Ishikawa (cell line): Measurements from ENCODE around the gene COMTD1.
A peak's percentile ranks its signal among the peaks of the same experiment; 100 is the strongest.

ENCODE experiments used
- CEBPB ChIP-seq: IDR thresholded peaks from 2 replicates; pipeline ENCODE4 v1.6.1; 2012
- CREB1 ChIP-seq: IDR thresholded peaks from 2 replicates; pipeline ENCODE4 v1.6.1; 2012; ENCODE audit warnings: low read depth
- EGR1 ChIP-seq: IDR thresholded peaks from 2 replicates; pipeline ENCODE4 v1.6.1; 2012
- EP300 ChIP-seq: IDR thresholded peaks from 2 replicates; pipeline ENCODE4 v1.6.1; 2012; ENCODE audit warnings: borderline replicate concordance
- FOXM1 ChIP-seq: IDR thresholded peaks from 2 replicates; pipeline ENCODE4 v1.6.1; 2012; ENCODE audit warnings: low read depth, borderline replicate concordance
- MAX ChIP-seq: IDR thresholded peaks from 2 replicates; pipeline ENCODE4 v1.6.1; 2012
- NFIC ChIP-seq: IDR thresholded peaks from 2 replicates; pipeline ENCODE4 v1.6.1; 2012
- RAD21 ChIP-seq: IDR thresholded peaks from 2 replicates; pipeline ENCODE4 v1.6.1; 2012; ENCODE audit warnings: low read depth
- TAF1 ChIP-seq: IDR thresholded peaks from 2 replicates; pipeline ENCODE4 v1.6.1; 2012; ENCODE audit warnings: low read depth, mild to moderate bottlenecking
- TCF12 ChIP-seq: IDR thresholded peaks from 2 replicates; pipeline ENCODE4 v1.6.1; 2012; ENCODE audit warnings: low read depth
- TEAD4 ChIP-seq: IDR thresholded peaks from 2 replicates; pipeline ENCODE4 v1.6.1; 2012
- USF1 ChIP-seq: IDR thresholded peaks from 2 replicates; pipeline ENCODE4 v1.6.1; 2012
- YY1 ChIP-seq: IDR thresholded peaks from 2 replicates; pipeline ENCODE4 v1.6.1; 2012; ENCODE audit warnings: low read depth
- ZBTB7A ChIP-seq: IDR thresholded peaks from 2 replicates; pipeline ENCODE4 v1.6.1; 2012; ENCODE audit warnings: low read depth
- TF ChIP-seq, protein P1 (sequence below): IDR thresholded peaks from 2 replicates; pipeline ENCODE4 v1.6.1; 2012; ENCODE audit warnings: low read depth, mild to moderate bottlenecking

COMTD1 gene

GRCh38 chr10:75234017-75234682 lies 1.6 kb downstream of the COMTD1 start:
- TF ChIP-seq FOXM1 (no peak), TCF12 (no peak), EP300 (no peak), TAF1 (peak; percentile 29), USF1 (no peak), CREB1 (no peak), TEAD4 (no peak), RAD21 (no peak), CEBPB (no peak), ZBTB7A (no peak), YY1 (no peak), MAX (peak; percentile 44; the same call in 1 of the 2 replicates), EGR1 (peak; percentile 32; the same call in 1 of the 2 replicates), NFIC (no peak)
- TF ChIP-seq, protein P1, sequence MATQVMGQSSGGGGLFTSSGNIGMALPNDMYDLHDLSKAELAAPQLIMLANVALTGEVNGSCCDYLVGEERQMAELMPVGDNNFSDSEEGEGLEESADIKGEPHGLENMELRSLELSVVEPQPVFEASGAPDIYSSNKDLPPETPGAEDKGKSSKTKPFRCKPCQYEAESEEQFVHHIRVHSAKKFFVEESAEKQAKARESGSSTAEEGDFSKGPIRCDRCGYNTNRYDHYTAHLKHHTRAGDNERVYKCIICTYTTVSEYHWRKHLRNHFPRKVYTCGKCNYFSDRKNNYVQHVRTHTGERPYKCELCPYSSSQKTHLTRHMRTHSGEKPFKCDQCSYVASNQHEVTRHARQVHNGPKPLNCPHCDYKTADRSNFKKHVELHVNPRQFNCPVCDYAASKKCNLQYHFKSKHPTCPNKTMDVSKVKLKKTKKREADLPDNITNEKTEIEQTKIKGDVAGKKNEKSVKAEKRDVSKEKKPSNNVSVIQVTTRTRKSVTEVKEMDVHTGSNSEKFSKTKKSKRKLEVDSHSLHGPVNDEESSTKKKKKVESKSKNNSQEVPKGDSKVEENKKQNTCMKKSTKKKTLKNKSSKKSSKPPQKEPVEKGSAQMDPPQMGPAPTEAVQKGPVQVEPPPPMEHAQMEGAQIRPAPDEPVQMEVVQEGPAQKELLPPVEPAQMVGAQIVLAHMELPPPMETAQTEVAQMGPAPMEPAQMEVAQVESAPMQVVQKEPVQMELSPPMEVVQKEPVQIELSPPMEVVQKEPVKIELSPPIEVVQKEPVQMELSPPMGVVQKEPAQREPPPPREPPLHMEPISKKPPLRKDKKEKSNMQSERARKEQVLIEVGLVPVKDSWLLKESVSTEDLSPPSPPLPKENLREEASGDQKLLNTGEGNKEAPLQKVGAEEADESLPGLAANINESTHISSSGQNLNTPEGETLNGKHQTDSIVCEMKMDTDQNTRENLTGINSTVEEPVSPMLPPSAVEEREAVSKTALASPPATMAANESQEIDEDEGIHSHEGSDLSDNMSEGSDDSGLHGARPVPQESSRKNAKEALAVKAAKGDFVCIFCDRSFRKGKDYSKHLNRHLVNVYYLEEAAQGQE: no peak

DNA sequence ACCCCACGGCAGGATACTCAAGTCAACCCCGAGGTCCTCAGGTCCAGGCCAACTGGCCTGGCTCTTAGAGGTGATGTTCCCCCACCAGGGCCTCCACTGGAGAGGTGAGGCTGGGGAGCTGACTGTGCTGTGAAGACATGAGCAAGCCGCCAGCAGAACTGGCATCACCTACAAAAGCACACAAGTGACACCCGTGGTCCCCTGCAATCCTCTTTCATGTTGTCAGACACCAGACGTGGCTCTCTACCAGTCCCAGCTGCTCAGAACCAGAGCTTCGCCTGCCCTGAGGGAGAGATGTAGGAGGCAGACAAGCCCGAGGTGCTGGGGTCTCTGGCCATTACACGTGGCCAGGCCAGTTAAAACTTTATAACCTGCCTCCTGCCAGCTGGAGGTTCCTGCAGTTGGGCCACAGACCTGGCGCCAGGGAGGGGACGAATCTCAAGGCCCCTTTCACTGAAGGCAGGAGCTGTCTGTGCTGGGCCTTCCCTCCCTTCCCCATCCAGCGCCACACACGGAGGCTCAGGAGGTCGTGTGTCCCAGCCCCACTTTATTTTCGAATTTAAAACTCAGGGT lies 2.2 kb downstream of the COMTD1 start:
- TF ChIP-seq, protein P1: no peak
- TF ChIP-seq TAF1: peak; percentile 10; the same call in 1 of the 2 replicates

- TF ChIP-seq TEAD4: no peak
- no peak for TF ChIP-seq EP300
- no peak for TF ChIP-seq CEBPB
- TF ChIP-seq RAD21: no peak
- TF ChIP-seq YY1: no peak
- no peak for TF ChIP-seq TCF12
- TF ChIP-seq USF1: no peak
- TF ChIP-seq, protein P1: no peak
- no peak for TF ChIP-seq EGR1
- no peak for TF ChIP-seq ZBTB7A
- TF ChIP-seq MAX: no peak
- TF ChIP-seq NFIC: no peak
- no peak for TF ChIP-seq CREB1
- no peak for TF ChIP-seq FOXM1
- no peak for TF ChIP-seq TAF1
Observed at GRCh38 chr10:75231672-75232581, 3.8 kb downstream of the COMTD1 start.

DNA sequence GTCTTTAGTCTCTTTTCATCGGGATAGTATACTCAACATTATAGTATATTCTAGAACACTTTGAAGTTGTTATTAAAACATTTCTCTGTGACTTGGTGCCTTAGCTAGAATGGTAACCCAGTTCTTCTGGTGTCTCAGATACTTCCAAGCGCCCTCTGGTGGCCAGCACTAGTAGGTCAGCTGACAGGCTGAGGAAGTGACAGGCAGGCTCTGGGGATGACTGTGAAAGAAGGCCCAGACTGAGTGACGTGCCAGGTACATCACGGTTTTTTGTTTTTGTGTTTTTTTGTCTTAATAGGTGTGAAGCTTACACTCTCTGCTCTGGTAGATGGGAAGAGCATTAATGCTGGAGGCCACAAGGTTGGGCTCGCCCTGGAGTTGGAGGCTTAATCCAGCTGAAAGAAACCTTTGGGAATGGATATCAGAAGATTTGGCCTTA lies 5.1 kb downstream of the COMTD1 start:
- no peak for TF ChIP-seq CREB1
- no peak for TF ChIP-seq TCF12
- TF ChIP-seq TEAD4: no peak
- TF ChIP-seq, protein P1: no peak
- peak; percentile 62 for TF ChIP-seq RAD21
- TF ChIP-seq CEBPB: no peak
- TF ChIP-seq USF1: peak; percentile 85
